NK-92 treated with Interleukin-12 subunit alpha and Interleukin-12 subunit beta, amount 100 ng/mL, for 24 hours (cell line): ENCODE data around the gene TMEM255B.
"Not testable (repeated sequence)": the region's sequence is repeated elsewhere in the genome, so short reads cannot be mapped to it uniquely, and the experiment has no call there.

ENCODE experiments used
- DNase-seq: peaks from one replicate; lab custom pipeline; 2025; lab: John Stamatoyannopoulos, UW

The TMEM255B gene

DNA sequence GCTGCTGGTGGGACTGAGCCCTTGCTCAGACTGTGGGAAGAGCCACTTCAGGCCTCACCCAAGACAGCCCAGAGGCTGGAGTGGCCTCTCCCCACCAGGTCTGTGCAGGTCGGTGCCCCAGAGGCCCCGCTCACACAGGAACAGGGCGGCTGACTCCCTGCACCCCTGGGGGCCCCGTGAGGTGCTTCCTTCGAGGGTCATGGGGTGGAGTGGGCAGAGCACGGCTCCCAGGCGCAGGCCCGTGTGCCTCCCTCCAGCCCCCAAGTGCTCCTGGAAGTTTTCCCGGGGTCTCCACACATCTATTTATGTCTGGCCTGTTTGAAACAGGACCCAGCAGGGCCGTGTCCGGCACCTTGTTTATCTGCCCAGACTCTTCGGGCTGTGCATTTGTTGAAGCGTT, 9.5 kb upstream of the TMEM255B start:
- DNase-seq, result no peak

GRCh38 chr13:113749967-113750366, 9.1 kb upstream of the TMEM255B start:
- DNase-seq, result no peak

DNA sequence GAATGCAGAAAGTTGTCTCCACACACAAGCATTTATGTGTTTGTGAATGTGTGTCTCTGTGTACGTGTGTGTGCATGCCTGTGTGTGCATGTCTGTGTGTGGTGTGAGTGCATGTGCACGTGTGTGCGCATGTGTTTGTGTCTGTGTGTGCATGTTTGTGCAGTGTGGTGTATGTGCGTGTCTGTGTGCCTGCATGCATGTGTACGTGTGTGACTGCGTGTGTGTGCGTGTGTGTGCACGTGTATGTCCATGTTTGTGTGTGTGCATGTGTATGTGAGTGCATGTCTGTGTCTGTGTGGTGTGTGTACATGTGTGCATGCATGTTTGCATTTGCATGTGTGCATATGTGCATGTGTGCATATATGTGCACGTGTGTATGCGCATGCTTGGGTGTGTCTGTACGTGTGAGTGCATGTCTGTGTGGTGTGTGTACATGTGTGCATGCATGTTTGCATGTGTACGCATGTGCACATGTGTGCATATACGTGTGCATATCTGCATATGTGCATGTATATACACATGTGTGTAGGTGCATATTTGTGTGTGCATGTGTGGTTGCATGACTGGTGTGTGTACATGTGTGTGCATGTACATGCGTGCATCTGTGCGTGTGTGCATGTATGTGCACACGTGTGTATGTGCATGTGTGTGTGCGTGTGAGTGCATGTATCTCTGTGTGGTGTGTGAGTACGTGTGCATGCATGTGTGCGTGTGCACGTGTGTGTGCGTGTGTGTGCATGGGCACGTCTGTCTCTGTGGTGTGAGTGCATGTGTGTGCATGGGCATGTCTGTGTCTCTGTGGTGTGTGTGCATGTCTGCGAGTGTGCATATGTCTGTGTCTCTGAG, 8.2 kb upstream of the TMEM255B start:
- DNase-seq, result no peak

DNA sequence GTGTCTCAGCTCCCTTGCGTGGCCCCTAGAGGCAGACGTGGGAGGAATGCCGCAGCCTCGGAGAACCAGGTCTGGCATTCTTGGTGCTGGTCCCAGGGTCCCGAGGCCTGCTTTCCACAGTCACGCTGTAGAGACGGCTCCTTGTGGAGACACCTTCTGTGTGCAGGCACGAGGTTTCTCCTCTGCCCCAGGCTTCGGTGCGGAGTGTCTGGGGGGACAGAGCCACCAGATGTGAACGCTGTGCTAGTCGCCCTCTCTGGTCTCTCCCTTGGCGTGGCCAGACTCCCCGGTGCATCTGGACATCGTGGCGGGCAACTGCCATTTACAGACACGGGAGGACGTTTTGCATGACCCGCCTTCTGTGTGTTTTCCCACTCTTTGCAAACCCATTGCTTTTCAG, 7.5 kb upstream of the TMEM255B start:
- no peak for DNase-seq

DNA sequence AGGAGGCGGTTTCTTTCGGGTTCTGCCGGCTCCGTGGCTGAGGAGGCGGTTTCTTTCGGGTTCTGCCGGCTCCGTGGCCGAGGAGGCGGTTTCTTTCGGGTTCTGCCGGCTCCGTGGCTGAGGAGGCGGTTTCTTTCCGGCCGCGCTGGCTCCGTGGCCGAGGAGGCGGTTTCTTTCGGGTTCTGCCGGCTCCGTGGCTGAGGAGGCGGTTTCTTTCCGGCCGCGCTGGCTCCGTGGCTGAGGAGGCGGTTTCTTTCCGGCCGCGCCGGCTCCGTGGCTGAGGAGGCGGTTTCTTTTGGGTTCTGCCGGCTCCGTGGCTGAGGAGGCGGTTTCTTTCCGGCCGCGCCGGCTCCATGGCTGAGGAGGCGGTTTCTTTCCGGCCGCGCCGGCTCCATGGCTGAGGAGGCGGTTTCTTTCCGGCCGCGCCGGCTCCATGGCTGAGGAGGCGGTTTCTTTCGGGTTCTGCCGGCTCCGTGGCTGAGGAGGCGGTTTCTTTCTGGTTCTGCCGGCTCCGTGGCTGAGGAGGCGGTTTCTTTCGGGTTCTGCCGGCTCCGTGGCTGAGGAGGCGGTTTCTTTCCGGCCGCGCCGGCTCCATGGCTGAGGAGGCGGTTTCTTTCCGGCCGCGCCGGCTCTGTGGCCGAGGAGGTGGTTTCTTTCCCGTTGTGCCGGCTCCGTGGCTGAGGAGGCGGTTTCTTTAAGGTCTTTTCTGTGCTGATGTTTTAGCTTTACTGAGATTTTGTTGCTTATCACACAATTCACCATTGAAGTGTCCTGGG, 6.6 kb upstream of the TMEM255B start:
- not testable (repeated sequence) for DNase-seq

GRCh38 chr13:113753171-113753570, 5.9 kb upstream of the TMEM255B start:
- no peak for DNase-seq

- no peak for DNase-seq
These were observed 4.8 kb upstream of the TMEM255B start for GRCh38 chr13:113754242-113754641.

GRCh38 chr13:113754691-113755090, 4.3 kb upstream of the TMEM255B start:
- DNase-seq, result no peak

DNA sequence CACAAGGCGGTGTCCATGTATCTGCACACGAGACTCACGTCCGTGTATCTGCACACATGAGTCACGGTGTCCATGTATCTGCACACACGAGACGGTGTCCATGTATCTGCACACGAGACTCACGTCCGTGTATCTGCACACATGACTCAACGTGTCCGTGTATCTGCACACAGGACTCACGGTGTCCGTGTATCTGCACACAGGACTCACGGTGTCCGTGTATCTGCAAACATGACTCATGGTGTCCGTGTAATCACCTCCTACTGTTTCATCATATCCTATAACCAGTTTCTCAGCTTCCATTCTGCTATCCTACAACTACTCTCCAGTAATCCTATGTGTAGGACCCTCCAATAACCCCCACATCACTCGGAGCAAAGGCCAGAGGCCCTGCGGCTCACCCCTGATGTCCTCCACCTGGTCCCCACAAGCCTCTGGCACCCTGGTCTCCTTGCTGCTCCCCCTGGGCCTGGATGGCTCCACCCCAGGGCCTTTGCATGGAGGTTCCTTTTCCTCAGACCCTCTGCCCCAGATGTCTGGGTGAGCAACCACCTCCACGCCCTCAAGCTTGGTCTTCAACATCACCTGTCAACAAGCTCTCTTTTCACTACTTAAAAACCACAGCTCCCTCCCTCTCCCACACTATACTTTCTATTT, 2.5 kb upstream of the TMEM255B start:
- DNase-seq, result no peak

GRCh38 chr13:113759525-113760137, 605 bp downstream of the TMEM255B start:
- DNase-seq, result no peak

GRCh38 chr13:113761136-113761535, 2.1 kb downstream of the TMEM255B start:
- DNase-seq, result no peak

- DNase-seq, result no peak
These were observed 3.0 kb downstream of the TMEM255B start for GRCh38 chr13:113762075-113762474.

DNA sequence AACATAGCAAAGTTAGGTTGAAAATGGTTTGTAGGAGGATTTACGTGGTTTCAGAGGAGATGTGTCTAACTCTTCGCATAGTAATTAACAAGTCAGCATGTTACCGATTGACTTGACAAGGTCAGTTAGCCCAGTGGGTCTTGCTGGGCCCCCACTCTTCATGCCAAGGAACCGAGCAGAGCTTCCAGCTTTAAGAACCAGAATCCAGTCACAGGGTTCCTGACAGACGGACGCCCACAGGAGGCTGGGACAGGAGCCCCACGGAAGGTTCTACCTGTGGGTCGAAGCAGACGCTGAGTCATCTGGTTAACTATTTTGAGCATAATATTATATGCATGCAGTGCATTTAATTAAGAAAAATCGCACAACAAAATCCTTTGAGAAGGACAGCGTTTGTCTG, 3.5 kb downstream of the TMEM255B start:
- no peak for DNase-seq

GRCh38 chr13:113763254-113763653, 4.2 kb downstream of the TMEM255B start:
- no peak for DNase-seq

DNA sequence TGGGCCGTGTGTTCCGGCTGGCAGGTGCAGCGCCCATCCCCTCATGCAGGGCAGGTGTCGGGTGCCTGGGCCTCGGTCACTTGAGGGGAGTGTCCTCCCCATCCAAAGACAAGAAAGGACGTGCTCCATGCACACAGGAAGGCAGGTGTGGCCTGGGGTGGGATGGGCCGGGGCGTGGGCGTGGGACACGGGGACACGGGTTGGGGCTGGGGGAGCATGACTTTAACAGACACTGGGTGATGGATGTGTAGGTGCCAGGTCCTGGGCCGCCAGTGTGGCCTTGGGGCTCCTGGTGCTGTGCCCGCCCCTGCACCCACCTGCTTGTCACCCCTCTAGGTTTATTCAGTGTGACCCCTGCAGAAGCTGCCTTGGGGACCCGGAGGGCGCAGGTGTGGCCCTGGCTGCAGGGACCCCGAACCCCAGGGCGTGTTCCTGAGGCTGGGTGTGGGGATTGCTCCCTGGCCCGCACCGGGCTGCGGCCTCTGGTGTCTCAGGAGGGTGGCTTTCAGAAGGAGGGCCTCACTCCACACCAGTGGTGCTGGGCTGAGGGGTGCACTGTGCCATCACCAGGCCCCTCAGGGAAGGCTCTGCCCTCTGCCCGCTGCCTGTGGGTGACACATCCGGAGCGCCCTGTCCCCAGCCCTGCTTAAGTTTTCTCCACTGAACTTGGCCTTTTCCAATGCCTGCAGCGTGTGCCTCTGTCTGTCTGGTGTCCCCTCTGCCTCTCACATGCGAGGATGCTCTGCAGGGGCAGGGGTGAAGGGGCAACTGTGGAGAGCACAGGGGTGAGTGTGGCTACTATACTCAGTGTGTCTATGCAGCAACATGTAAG, 5.2 kb downstream of the TMEM255B start:
- no peak for DNase-seq

DNA sequence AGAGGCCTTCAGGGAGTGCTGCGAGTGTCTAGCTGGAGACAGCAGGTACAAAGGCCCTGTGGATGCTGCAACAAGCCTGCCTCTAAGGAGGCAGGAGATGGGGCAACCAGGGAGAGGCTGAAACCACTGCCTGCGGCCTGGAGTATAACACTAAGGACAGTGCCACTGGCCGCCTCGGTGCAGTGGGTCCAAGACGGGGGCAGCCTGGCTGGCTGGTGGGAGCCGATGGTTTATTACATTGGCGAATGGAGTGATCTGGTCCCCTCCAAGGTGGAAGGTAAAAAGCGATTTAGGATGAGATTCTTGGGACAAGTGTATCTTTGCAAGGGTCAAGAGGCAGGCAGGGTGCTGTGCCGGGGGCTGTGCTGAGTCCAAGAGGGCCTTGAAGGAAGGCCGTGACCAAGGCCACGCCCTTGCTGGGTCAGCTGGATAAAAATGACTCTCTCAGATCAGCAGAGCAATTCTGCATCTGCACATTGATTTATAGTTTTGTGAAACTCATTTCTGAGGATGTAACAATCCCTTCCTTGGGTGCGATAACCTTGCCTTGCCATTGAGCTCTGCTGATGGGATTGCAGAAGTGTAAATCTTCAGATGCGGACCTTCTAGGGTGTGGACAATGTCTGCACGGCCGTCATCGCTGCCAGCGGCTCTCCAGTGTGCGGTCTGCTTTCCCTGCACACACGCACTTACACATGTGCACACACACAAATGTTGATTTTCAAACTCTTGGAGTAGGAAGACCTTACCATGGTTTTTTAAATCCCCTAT, 6.0 kb downstream of the TMEM255B start:
- no peak for DNase-seq

- DNase-seq, result no peak
These were observed 6.5 kb downstream of the TMEM255B start for GRCh38 chr13:113765564-113765910.

DNA sequence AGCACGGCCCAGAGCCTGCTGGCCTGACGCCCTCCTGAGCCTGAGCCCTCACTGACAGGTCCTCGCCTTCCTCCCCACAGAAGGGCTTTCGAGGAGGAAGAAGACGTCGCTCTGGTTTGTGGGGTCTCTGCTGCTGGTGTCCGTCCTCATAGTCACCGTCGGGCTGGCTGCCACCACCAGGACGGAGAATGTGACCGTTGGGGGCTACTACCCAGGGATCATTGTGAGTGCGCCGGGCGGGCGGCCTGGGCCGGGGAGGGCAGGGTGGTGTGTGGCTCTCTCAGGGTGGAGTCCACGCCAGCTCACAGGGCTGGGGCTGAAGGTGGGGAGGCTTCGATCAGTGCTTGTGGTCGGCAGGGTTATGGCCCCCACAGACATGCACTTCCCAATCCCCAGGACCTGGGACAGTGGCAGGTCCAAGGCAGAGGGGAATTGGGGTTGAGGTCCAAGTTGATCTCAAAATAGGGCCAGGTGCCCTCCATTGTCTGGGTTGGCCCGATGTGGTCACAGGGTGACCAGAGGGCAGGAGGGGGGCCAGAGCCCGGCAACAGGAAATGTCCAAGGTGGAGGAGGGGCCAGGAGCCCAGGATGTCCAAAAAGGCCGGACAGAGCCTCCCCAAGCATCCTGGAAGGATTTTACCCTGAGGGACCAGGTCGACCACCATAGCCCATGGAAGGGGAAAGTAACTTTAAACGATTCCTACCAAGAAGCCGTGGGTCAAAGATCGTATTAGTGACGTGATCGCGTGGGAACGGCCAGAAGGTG, 7.2 kb downstream of the TMEM255B start:
- no peak for DNase-seq

DNA sequence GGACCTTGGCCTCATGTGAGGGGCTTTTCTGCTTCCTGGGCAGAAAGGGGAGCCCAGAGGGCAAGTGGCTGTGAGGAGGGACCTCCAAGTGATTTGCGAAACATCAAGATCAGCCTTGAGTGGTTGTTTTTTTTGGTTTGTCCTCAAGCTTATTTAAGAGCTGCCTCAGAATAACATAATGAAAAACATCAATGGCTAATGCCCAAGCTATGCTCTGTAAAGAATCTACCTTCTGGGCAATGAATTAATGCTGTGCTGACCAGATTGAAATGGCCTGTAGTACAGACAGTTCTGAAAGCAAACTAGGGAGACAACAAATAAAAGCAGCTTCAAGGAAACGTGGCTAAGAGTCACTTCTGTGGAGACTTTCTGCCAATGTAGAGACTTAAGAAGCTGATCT, 8.3 kb downstream of the TMEM255B start:
- DNase-seq, result no peak
